Stimulated activated naive CD8-positive, alpha-beta T cell treated with anti-CD3 and anti-CD28 coated beads, Interleukin-15, amount 100 ng/mL, for 72 hours (primary cell): Measurements from ENCODE around the gene TMEM139.
"Not testable (repeated sequence)": the region's sequence is repeated elsewhere in the genome, so short reads cannot be mapped to it uniquely, and the experiment has no call there.

ENCODE experiments used
- ATAC-seq: fragments of 150-1000 bp; cut with Tn5 transposase; 2 replicates; pipeline ENCODE4 v1.10.0; 2021; ENCODE audit warnings: mild to moderate bottlenecking, moderate library complexity
- DNase-seq, 2 donors: peaks; one replicate each; pipeline ENCODE4 v3.0.0; 2021 to 2022
- H3K27ac Mint-ChIP-seq, 2 donors: one replicate each; pipeline ENCODE4 v1.8.0; 2022; ENCODE audit warnings: mild to moderate bottlenecking in 2 of 2, mixed read lengths in 2 of 2, moderate library complexity in 2 of 2
- H3K27me3 Mint-ChIP-seq: one replicate; pipeline ENCODE4 v1.8.0; 2022; ENCODE audit warnings: mixed read lengths
- H3K4me1 Mint-ChIP-seq: one replicate; pipeline ENCODE4 v1.8.0; 2022; ENCODE audit warnings: mild to moderate bottlenecking, mixed read lengths
- H3K4me3 Mint-ChIP-seq, 2 donors: one replicate each; pipeline ENCODE4 v1.8.0; 2022; ENCODE audit warnings: mild to moderate bottlenecking in 2 of 2, mixed read lengths in 2 of 2, moderate library complexity in 1 of 2
- H3K9me3 Mint-ChIP-seq, 2 donors: one replicate each; pipeline ENCODE4 v1.8.0; 2022; ENCODE audit warnings: mixed read lengths in 2 of 2

The TMEM139 gene

GRCh38 chr7:143272871-143273270, 11.9 kb upstream of the TMEM139 start:
- no peak for DNase-seq
- Mint-ChIP-seq H3K9me3 (no peaks in the 10 kb centered on the region), H3K27me3 (no peaks in the 10 kb centered on the region), H3K27ac (no peak overlapping the region), H3K4me3 (no peak overlapping the region), H3K4me1 (peaks cover 4% of the 10 kb centered on the region)
- peak; percentile 43 for ATAC-seq

- Mint-ChIP-seq H3K4me3 (peak overlapping the region; percentile 71 to 80), H3K9me3 (no peaks in the 10 kb centered on the region), H3K27ac (peak overlapping the region; percentile 75 to 91), H3K27me3 (no peaks in the 10 kb centered on the region), H3K4me1 (peaks cover 42% of the 10 kb centered on the region)
- no peak for DNase-seq
- ATAC-seq, result peak; percentile 75
Measured at GRCh38 chr7:143279186-143280098, 5.3 kb upstream of the TMEM139 start.

DNA sequence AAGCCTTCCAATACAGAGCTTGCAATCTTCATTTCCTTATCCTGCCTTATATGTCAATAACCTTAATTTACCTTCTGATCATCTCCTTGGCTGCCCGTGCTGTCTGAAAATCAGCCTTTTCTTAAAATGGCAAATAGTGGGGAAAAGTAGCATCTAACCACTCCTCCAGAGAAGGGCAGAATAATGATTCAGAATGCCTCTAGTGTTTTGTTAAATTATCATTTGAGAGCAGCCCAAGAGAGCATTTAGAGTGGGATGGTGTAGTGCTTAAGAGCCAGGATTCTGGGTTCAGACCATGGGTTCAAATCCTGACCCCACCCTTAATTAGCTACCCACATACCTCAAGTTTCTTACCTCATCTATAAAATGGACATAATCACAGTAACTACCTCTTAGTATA, 4.6 kb upstream of the TMEM139 start:
- Mint-ChIP-seq H3K27me3 (no peaks in the 10 kb centered on the region), H3K4me1 (peaks cover 46% of the 10 kb centered on the region), H3K4me3 (peak overlapping the region; percentile 71 to 80), H3K27ac (peak overlapping the region; percentile 75 to 91), H3K9me3 (no peaks in the 10 kb centered on the region)
- DNase-seq, result no peak
- peak; percentile 21 for ATAC-seq

- DNase-seq (no peak), ATAC-seq (no peak)
- Mint-ChIP-seq H3K4me3 (peak overlapping the region; percentile 71 to 80), H3K9me3 (no peaks in the 10 kb centered on the region), H3K4me1 (peaks cover 46% of the 10 kb centered on the region), H3K27ac (peak overlapping the region; percentile 5 to 75), H3K27me3 (no peaks in the 10 kb centered on the region)
Measured at GRCh38 chr7:143280566-143280965, 4.2 kb upstream of the TMEM139 start.

DNA sequence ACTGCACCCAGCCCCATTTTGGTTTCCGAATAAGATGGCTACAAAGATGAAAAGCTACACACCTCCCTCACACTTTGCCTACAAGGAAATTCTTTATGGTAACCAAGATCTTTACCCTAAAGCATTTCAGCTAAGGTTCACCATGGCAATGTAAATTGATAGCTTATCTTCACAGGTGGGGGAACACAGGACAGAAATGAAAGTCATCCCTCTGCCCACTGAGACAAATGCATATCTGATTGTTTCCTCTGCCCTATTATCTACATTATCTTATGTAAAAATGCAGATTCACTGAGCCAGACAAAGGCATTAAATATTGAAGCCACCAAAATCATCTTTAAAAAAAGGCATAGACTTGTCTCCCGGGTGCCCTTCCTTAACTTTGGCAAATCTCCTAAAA, 3.2 kb upstream of the TMEM139 start:
- no peaks in the 10 kb centered on the region for H3K9me3 Mint-ChIP-seq
- no peak for ATAC-seq
- peak overlapping the region in 1 of 2 donors; percentile 29 for H3K27ac Mint-ChIP-seq
- H3K4me3 Mint-ChIP-seq, result no peak overlapping the region
- peaks cover 46% of the 10 kb centered on the region for H3K4me1 Mint-ChIP-seq
- DNase-seq, result no peak
- no peaks in the 10 kb centered on the region for H3K27me3 Mint-ChIP-seq

DNA sequence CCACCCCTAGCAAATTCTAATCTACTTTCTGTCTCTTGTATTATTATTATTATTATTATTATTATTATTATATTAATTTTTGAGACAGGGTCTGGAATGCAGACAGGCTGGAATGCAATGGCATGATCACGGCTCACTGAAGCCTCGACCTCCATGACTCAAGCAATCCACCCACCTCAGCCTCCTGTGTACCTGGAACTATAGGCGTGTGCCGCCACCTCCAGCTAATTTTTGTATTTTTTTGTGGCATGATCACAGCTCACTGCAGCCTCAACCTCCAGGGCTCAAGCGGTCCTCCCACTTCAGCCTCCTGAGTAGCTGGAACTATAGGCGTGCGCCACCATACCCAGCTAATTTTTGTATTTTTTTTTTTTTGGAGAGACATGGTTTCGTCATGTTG, 2.6 kb upstream of the TMEM139 start:
- ATAC-seq (no peak), DNase-seq (no peak)
- Mint-ChIP-seq H3K4me3 (no peak overlapping the region), H3K27ac (no peak overlapping the region), H3K4me1 (peaks cover 51% of the 10 kb centered on the region), H3K27me3 (no peaks in the 10 kb centered on the region), H3K9me3 (no peaks in the 10 kb centered on the region)

DNA sequence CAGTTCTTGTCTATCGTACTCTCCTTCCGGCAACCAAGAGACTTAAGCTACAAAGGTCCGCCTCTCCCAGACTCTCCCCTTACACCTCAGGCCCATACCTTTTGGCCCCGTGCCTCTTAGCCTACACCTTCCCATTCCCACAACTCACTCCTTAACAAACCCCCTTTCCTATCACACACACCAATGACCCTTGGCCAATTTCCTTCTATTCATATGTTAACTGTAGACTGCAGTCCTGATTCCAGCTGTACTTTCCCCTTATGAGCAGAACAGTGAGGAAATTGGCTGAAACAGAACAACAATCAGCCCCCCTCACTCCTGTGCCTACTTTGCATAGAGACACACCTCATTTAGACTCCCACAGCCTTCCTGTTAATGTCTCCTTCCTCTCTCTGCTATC, 1.4 kb upstream of the TMEM139 start:
- H3K27me3 Mint-ChIP-seq, result no peaks in the 10 kb centered on the region
- H3K9me3 Mint-ChIP-seq, result peaks cover 4 to 5% of the 10 kb centered on the region in 2 donors
- peak overlapping the region; percentile 27 to 39 for H3K4me3 Mint-ChIP-seq
- no peak for ATAC-seq
- H3K4me1 Mint-ChIP-seq, result peaks cover 60% of the 10 kb centered on the region
- peak overlapping the region in 1 of 2 donors; percentile 83 for H3K27ac Mint-ChIP-seq
- DNase-seq, result no peak

DNA sequence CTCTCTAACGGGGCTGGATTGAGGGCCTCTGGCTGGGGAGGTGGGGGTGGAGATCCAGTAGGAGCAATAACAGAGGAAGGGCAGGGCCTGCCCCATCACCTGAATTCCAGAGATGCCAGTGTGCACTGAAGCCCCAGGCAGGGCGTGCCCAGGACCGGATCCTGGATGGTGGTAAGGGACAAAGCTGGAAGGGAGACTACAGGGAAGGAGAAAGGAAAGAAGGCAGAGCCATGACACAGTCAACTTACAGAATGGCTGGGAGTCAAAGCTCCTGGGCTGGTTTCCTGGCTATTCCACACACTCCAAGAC, 666 bp downstream of the TMEM139 start:
- H3K9me3 Mint-ChIP-seq, result peaks cover 4 to 5% of the 10 kb centered on the region in 2 donors
- no peak for DNase-seq
- H3K27me3 Mint-ChIP-seq, result no peaks in the 10 kb centered on the region
- H3K4me3 Mint-ChIP-seq, result no peak overlapping the region
- peak overlapping the region in 1 of 2 donors; percentile 19 for H3K27ac Mint-ChIP-seq
- no peak for ATAC-seq
- H3K4me1 Mint-ChIP-seq, result peaks cover 58% of the 10 kb centered on the region

DNA sequence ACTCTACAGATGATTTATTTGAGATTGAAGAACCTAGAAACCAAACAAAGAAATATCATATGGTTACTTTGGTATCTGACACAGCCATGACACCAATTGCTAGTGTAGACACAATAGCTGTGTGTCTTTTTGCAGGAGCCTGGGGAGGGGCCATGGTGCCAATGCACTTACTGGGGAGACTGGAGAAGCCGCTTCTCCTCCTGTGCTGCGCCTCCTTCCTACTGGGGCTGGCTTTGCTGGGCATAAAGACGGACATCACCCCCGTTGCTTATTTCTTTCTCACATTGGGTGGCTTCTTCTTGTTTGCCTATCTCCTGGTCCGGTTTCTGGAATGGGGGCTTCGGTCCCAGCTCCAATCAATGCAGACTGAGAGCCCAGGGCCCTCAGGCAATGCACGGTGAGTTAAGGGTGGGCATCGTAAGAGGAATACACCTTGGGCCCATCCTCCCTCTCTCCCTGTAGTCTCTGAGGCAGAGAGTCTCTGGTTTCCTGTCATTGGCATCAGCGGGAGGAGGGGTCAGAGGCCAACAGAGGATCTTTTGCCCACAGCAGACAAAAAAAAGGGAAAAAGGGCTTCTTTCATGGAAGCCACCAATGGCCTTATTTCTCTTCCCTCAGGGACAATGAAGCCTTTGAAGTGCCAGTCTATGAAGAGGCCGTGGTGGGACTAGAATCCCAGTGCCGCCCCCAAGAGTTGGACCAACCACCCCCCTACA, 1.2 kb downstream of the TMEM139 start:
- Mint-ChIP-seq H3K27me3 (no peaks in the 10 kb centered on the region), H3K4me3 (no peak overlapping the region), H3K27ac (no peak overlapping the region), H3K9me3 (peaks cover 4 to 5% of the 10 kb centered on the region in 2 donors), H3K4me1 (peaks cover 58% of the 10 kb centered on the region)
- ATAC-seq, result no peak
- no peak for DNase-seq

DNA sequence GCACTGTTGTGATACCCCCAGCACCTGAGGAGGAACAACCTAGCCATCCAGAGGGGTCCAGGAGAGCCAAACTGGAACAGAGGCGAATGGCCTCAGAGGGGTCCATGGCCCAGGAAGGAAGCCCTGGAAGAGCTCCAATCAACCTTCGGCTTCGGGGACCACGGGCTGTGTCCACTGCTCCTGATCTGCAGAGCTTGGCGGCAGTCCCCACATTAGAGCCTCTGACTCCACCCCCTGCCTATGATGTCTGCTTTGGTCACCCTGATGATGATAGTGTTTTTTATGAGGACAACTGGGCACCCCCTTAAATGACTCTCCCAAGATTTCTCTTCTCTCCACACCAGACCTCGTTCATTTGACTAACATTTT, 1.7 kb downstream of the TMEM139 start:
- DNase-seq, result no peak
- Mint-ChIP-seq H3K27me3 (no peaks in the 10 kb centered on the region), H3K9me3 (peaks cover 4 to 5% of the 10 kb centered on the region in 2 donors), H3K4me1 (peaks cover 61% of the 10 kb centered on the region), H3K27ac (no peak overlapping the region), H3K4me3 (no peak overlapping the region)
- ATAC-seq, result no peak

GRCh38 chr7:143287339-143287934, 2.7 kb downstream of the TMEM139 start:
- DNase-seq, result no peak
- peaks cover 59% of the 10 kb centered on the region for H3K4me1 Mint-ChIP-seq
- no peaks in the 10 kb centered on the region for H3K27me3 Mint-ChIP-seq
- ATAC-seq, result no peak
- H3K9me3 Mint-ChIP-seq, result peaks cover 4 to 5% of the 10 kb centered on the region in 2 donors
- H3K27ac Mint-ChIP-seq, result peak overlapping the region; percentile 82 to 84
- H3K4me3 Mint-ChIP-seq, result peak overlapping the region; percentile 94 to 97

GRCh38 chr7:143287935-143288826, 3.4 kb downstream of the TMEM139 start, which contains the start of gene CASP2:
Gene CASP2 (plus strand): TSS chr7:143288351. CDS start chr7:143288456, 105 bp downstream.
- H3K27ac Mint-ChIP-seq, result peak within 1 kb of the TSS; percentile 96 to 97
- ATAC-seq (peak; percentile 93), DNase-seq (peak; percentile 98 to 99)
- H3K4me1 Mint-ChIP-seq, result peaks cover 58% of the 10 kb centered on the region
- peaks cover 4 to 5% of the 10 kb centered on the region in 2 donors for H3K9me3 Mint-ChIP-seq
- peak within 1 kb of the TSS; percentile 94 to 97 for H3K4me3 Mint-ChIP-seq
- H3K27me3 Mint-ChIP-seq, result no peaks in the 10 kb centered on the region

DNA sequence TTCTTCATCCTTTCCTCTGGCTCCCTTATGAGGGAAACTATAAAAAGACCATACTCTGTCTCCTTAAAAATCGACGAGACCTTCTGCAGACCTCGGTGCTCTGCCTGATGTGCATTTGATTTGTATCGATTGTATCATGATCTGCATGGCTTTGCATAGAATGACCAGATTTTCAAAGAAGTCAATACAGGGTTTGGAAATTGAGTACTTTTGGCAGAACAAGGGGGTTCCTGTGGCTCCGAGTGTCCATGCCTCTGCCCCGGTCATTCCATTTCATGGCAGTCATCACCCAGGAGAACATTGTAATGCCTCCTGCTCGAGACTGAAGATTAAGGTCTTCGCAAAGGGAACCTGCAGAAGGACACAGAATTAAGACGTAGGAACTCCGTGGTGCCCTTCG, 4.1 kb downstream of the TMEM139 start:
- peaks cover 56% of the 10 kb centered on the region for H3K4me1 Mint-ChIP-seq
- peaks cover 4 to 5% of the 10 kb centered on the region in 2 donors for H3K9me3 Mint-ChIP-seq
- no peak for DNase-seq
- no peak for ATAC-seq
- peak overlapping the region; percentile 92 to 97 for H3K27ac Mint-ChIP-seq
- H3K27me3 Mint-ChIP-seq, result no peaks in the 10 kb centered on the region
- peak overlapping the region; percentile 94 to 97 for H3K4me3 Mint-ChIP-seq

- no peak for DNase-seq
- Mint-ChIP-seq H3K4me3 (peak overlapping the region; percentile 94 to 97), H3K9me3 (peaks cover 4 to 5% of the 10 kb centered on the region in 2 donors), H3K27ac (peak overlapping the region; percentile 92 to 97), H3K4me1 (peaks cover 56% of the 10 kb centered on the region), H3K27me3 (no peaks in the 10 kb centered on the region)
- ATAC-seq, result no peak
Measured at GRCh38 chr7:143289421-143289820, 4.7 kb downstream of the TMEM139 start.

DNA sequence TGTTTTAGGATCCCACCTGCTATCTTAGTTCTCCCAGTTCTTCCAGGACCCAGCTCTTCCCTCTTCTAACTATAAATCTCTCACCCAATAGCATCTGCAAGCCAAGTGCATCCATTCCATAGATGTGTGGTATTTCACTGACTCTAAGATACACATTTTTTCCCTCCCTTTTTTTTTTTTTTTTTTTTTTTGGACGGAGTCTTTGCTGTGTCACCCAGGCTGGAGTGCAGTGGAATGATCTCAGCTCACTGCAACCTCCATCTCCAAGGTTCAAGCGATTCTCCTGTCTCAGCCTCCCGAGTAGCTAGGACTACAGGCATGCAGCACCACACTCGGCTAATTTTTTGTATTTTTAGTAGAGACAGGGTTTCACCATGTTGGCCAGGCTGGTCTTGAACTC, 5.1 kb downstream of the TMEM139 start:
- not testable (repeated sequence) for H3K9me3 Mint-ChIP-seq, DNase-seq, H3K27me3 Mint-ChIP-seq, ATAC-seq
- peak overlapping the region; percentile 83 to 97 for H3K27ac Mint-ChIP-seq
- H3K4me3 Mint-ChIP-seq, result peak overlapping the region; percentile 94 to 97
- peaks cover 57% of the 10 kb centered on the region for H3K4me1 Mint-ChIP-seq
